Measurements from ENCODE around the gene ATP8B4.

- TF ChIP-seq ZNF8 (CRISPR knock-in tag; IDR thresholded peaks at IDR 0.05), result no peak
- no peak for TF ChIP-seq CSRNP3 (CRISPR knock-in tag; IDR thresholded peaks at IDR 0.05)
- TF ChIP-seq ZNF70 (CRISPR knock-in tag; IDR thresholded peaks at IDR 0.05), result no peak
- TF ChIP-seq RARB (CRISPR knock-in tag; IDR thresholded peaks at IDR 0.05), result no peak
- no peak for TF ChIP-seq ARNTL (CRISPR knock-in tag; IDR thresholded peaks at IDR 0.05; ENCODE audit: borderline replicate concordance, low read depth)
- no peak for TF ChIP-seq ZFP3 (CRISPR knock-in tag; IDR thresholded peaks at IDR 0.05)
- no peak for TF ChIP-seq ZFP30 (CRISPR knock-in tag; IDR thresholded peaks at IDR 0.05)
- TF ChIP-seq ESRRG (CRISPR knock-in tag; IDR thresholded peaks at IDR 0.05), result no peak
- TF ChIP-seq TSHZ2 (CRISPR knock-in tag; IDR thresholded peaks at IDR 0.05), result no peak; the same call in 1 of the 2 replicates
- peak; percentile 45; the same call in 1 of the 2 replicates for TF ChIP-seq TCF4 (CRISPR knock-in tag; IDR thresholded peaks at IDR 0.05; ENCODE audit: borderline replicate concordance)
- no peak for TF ChIP-seq POU6F1 (CRISPR knock-in tag; IDR thresholded peaks at IDR 0.05; ENCODE audit: borderline replicate concordance, low read depth)
Observed at GRCh38 chr15:50024281-50024680, 94.8 kb downstream of the ATP8B4 start.
